HCT116 (cell line): Measurements from ENCODE around the gene TNFSF13B.

Experiments used
- POLR2A ChIP-seq: IDR thresholded peaks from 2 replicates; pipeline ENCODE4 v1.7.0; 2011; ENCODE audit warnings: borderline replicate concordance; ENCODE audit not compliant: insufficient read depth, insufficient read length; ENCODE audit errors: extremely low read depth
- TF ChIP-seq, protein P1 (sequence below), 3 experiments: fragments of 200-600 bp in 1 of 3; sonication (generic) in 1 of 3; IDR thresholded peaks in 2 of 3; conservative IDR thresholded peaks in 1 of 3; 2 replicates each; pipeline ENCODE4 v1.5.1; 2012 to 2017; ENCODE audit warnings: low read depth in 2 of 3, low read length in 2 of 3, antibody characterized with exemption in 1 of 3, borderline replicate concordance in 1 of 3, control low read depth in 1 of 3, mild to moderate bottlenecking in 1 of 3, mixed read lengths in 1 of 3, mixed run types in 1 of 3, moderate library complexity in 1 of 3; ENCODE audit not compliant: insufficient read depth in 1 of 3

DNA sequence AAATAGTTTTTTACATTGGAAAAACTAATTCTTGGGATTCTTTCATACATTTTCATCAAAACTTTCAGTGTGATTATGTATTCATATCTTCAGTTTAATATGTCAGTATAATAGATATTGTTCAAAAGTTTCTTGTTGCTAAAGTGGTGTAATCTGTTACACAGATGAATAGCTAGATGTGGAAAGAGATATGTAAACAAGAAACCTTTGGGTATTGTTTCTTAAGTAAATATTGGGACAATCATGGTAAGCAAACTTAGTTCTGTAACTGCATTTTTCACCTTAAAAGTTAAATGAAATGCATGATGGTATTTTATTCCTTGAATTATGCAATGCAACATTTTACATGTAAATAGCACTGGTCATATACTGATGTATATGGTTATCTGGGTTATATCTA lies 39.1 kb upstream of the TNFSF13B start:
- TF ChIP-seq, protein P1, sequence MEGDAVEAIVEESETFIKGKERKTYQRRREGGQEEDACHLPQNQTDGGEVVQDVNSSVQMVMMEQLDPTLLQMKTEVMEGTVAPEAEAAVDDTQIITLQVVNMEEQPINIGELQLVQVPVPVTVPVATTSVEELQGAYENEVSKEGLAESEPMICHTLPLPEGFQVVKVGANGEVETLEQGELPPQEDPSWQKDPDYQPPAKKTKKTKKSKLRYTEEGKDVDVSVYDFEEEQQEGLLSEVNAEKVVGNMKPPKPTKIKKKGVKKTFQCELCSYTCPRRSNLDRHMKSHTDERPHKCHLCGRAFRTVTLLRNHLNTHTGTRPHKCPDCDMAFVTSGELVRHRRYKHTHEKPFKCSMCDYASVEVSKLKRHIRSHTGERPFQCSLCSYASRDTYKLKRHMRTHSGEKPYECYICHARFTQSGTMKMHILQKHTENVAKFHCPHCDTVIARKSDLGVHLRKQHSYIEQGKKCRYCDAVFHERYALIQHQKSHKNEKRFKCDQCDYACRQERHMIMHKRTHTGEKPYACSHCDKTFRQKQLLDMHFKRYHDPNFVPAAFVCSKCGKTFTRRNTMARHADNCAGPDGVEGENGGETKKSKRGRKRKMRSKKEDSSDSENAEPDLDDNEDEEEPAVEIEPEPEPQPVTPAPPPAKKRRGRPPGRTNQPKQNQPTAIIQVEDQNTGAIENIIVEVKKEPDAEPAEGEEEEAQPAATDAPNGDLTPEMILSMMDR (IDR thresholded peaks at IDR 0.05 in 2 of 3, conservative IDR thresholded peaks at IDR 0.05 in 1 of 3; ENCODE audit: borderline replicate concordance in 1 of 3, insufficient read depth in 1 of 3, low read depth in 2 of 3, low read length in 2 of 3), result no peak
- no peak for TF ChIP-seq POLR2A
